SU-DHL-6 (cell line): ENCODE results near the gene EIF3B.

ENCODE experiments used
- H2AFZ ChIP-seq: fragments of 200-600 bp; sonication (generic); 2 replicates; pipeline ENCODE4 v1.6.1; 2014; ENCODE audit warnings: low read depth, mild to moderate bottlenecking, moderate library complexity, mixed read lengths, antibody characterized with exemption, low read length; ENCODE audit not compliant: severe bottlenecking
- H3F3A ChIP-seq: fragments of 200-600 bp; shearing (Covaris generic); 2 replicates; pipeline ENCODE4 v1.6.0; 2016; ENCODE audit warnings: antibody characterized with exemption, mild to moderate bottlenecking; ENCODE audit not compliant: insufficient read depth
- H3K27ac ChIP-seq: fragments of 200-600 bp; sonication (generic); 2 replicates; pipeline ENCODE4 v1.5.1; 2016; ENCODE audit warnings: low read depth, mild to moderate bottlenecking, low read length, moderate library complexity, mixed read lengths
- H3K27me3 ChIP-seq: fragments of 200-600 bp; sonication (generic), shearing (Covaris generic); 2 replicates; pipeline ENCODE4 v1.6.0; 2014; ENCODE audit warnings: mild to moderate bottlenecking, low read length
- H3K36me3 ChIP-seq: fragments of 200-600 bp; sonication (generic); 2 replicates; pipeline ENCODE4 v1.6.1; 2014; ENCODE audit warnings: mild to moderate bottlenecking, low read length, mixed read lengths
- H3K4me2 ChIP-seq: fragments of 300-600, 200-600 bp; shearing (Covaris generic), sonication (generic); 2 replicates; pipeline ENCODE4 v1.6.0; 2014; ENCODE audit warnings: low read length, low read depth, mild to moderate bottlenecking; ENCODE audit not compliant: poor library complexity, severe bottlenecking
- H3K4me3 ChIP-seq: fragments of 200-600 bp; sonication (generic); 2 replicates; pipeline ENCODE4 v1.5.1; 2014; ENCODE audit warnings: antibody characterized with exemption, low read length, mild to moderate bottlenecking, mixed read lengths; ENCODE audit not compliant: insufficient read depth, poor library complexity, severe bottlenecking
- H3K79me2 ChIP-seq: fragments of 200-600 bp; sonication (generic); 2 replicates; pipeline ENCODE4 v1.6.1; 2014; ENCODE audit warnings: mild to moderate bottlenecking, low read length, moderate library complexity; ENCODE audit not compliant: insufficient read depth
- H3K9ac ChIP-seq: fragments of 200-600 bp; sonication (generic); 2 replicates; pipeline ENCODE4 v1.7.0; 2014; ENCODE audit warnings: mild to moderate bottlenecking, low read length
- H3K9me2 ChIP-seq: fragments of 200-600 bp; sonication (generic); replicated peaks from 2 replicates; pipeline ENCODE4 v1.6.1; 2014; ENCODE audit warnings: low read length; ENCODE audit not compliant: insufficient read depth
- H3K9me3 ChIP-seq: fragments of 200-600 bp; sonication (generic); 2 replicates; pipeline ENCODE4 v1.6.1; 2014; ENCODE audit warnings: low read length, mixed read lengths; ENCODE audit not compliant: insufficient read depth
- H4K20me1 ChIP-seq: fragments of 200-600 bp; sonication (generic); 2 replicates; pipeline ENCODE4 v1.6.1; 2014; ENCODE audit warnings: low read depth, mild to moderate bottlenecking, antibody characterized with exemption, low read length, moderate library complexity, mixed read lengths
- CTCF ChIP-seq: fragments of 200-600 bp; sonication (generic); IDR thresholded peaks from one replicate; pipeline ENCODE4 v1.5.1; 2017; ENCODE audit warnings: antibody characterized with exemption, mild to moderate bottlenecking, low read length, moderate library complexity; ENCODE audit not compliant: insufficient read depth, poor library complexity, severe bottlenecking
- EZH2phosphoT487 ChIP-seq: fragments of 200-600 bp; sonication (generic), shearing (Covaris generic); conservative IDR thresholded peaks from 2 replicates; pipeline ENCODE4 v1.6.1; 2018; ENCODE audit warnings: mild to moderate bottlenecking, antibody characterized with exemption, low read length, moderate library complexity, mixed read lengths

Gene EIF3B

DNA sequence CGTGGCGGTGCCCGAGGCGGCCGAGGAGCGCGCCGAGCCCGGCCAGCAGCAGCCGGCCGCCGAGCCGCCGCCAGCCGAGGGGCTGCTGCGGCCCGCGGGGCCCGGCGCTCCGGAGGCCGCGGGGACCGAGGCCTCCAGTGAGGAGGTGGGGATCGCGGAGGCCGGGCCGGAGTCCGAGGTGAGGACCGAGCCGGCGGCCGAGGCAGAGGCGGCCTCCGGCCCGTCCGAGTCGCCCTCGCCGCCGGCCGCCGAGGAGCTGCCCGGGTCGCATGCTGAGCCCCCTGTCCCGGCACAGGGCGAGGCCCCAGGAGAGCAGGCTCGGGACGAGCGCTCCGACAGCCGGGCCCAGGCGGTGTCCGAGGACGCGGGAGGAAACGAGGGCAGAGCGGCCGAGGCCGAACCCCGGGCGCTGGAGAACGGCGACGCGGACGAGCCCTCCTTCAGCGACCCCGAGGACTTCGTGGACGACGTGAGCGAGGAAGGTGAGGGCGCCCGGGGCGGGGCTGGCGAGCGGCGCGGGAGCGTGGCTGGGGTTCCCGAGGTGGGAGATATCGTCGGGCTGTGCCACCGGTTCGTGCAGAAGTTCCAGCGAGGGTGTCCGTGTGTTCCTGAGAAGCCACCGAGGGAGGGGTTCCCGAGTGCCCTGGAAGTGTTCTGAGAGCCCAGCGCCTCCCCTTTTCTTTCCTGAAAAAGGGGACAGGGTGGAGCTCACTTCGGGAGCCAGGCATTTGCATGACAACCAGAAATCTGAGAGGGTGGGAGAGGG lies 495 bp downstream of the EIF3B start:
- H3K79me2 ChIP-seq = peaks cover 76% of the 10 kb centered on the region
- no peak overlapping the region for H2AFZ ChIP-seq

DNA sequence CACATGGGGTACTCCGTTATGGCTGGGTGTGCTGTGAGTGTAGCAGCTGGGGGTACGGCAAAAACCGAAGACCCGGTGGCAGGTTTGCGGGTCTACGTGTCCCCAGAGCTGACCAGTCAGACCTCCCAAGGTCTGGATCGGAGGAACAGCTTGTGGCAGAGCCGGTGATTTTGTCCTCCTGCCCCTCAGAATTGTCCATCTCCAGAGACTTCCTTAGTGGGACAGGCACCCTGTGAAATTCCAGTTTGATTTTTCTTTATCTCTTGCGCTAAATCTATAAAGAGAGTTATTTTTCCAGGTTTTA lies 1.0 kb downstream of the EIF3B start:
- peaks cover 35% of the 10 kb centered on the region for H4K20me1 ChIP-seq
- H3K4me3 ChIP-seq = peak overlapping the region; percentile 96

More for the DNA sequence above, 495 bp downstream of the EIF3B start:
- peaks cover 17% of the 10 kb centered on the region; the same call in 1 of the 2 replicates for H3K36me3 ChIP-seq
- H3K9ac ChIP-seq = peak overlapping the region; percentile 99
- no peaks in the 10 kb centered on the region for H3K9me3 ChIP-seq
- peaks cover 30% of the 10 kb centered on the region for H4K20me1 ChIP-seq
- peak overlapping the region; percentile 98 for H3K4me2 ChIP-seq
- peak overlapping the region; percentile 20 for H3K27ac ChIP-seq
- no peaks in the 10 kb centered on the region for H3K27me3 ChIP-seq
- TF ChIP-seq EZH2phosphoT487 = no peak
- no peak for TF ChIP-seq CTCF
- no peaks in the 10 kb centered on the region for H3K9me2 ChIP-seq
- H3F3A ChIP-seq = peaks cover 4% of the 10 kb centered on the region; the same call in 1 of the 2 replicates
- peak overlapping the region; percentile 96 for H3K4me3 ChIP-seq

DNA sequence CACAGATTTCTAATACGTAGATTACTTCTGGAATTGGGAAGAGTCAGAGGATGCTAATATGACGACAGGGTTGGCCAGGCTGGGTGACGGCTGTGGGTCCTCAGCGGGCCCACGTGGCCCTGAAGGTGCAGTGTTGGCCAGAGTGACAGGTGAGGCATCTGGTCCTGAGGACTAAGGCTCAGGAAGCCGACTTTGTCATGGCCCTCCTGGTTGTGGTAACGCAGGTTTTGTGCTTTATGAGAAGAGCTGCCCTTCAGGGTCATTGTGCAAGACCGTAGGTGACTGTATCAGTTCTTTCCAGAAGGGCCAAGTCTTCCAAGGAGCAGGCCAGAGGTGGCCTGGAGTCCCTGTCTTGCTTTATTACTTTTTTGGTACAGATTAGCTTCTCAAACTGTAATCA lies 2.5 kb downstream of the EIF3B start:
- Histone ChIP-seq H3K27ac (no peak overlapping the region), H3F3A (no peaks in the 10 kb centered on the region; the same call in 1 of the 2 replicates), H3K9ac (peak overlapping the region; percentile 99; the same call in 1 of the 2 replicates), H3K27me3 (no peaks in the 10 kb centered on the region), H3K9me3 (no peaks in the 10 kb centered on the region), H3K9me2 (no peaks in the 10 kb centered on the region), H4K20me1 (peaks cover 40% of the 10 kb centered on the region), H3K79me2 (peaks cover 81% of the 10 kb centered on the region), H3K36me3 (peaks cover 29% of the 10 kb centered on the region; the same call in 1 of the 2 replicates), H3K4me2 (peak overlapping the region; percentile 98), H3K4me3 (no peak overlapping the region), H2AFZ (no peak overlapping the region)
- no peak for TF ChIP-seq CTCF
- TF ChIP-seq EZH2phosphoT487 = no peak

More for the DNA sequence above, 1.0 kb downstream of the EIF3B start:
- Histone ChIP-seq H3F3A (no peaks in the 10 kb centered on the region; the same call in 1 of the 2 replicates), H3K27me3 (no peaks in the 10 kb centered on the region), H3K79me2 (peaks cover 78% of the 10 kb centered on the region), H3K9me3 (no peaks in the 10 kb centered on the region), H3K27ac (peak overlapping the region; percentile 20), H2AFZ (no peak overlapping the region), H3K4me2 (peak overlapping the region; percentile 98), H3K9me2 (no peaks in the 10 kb centered on the region), H3K9ac (peak overlapping the region; percentile 99), H3K36me3 (peaks cover 23% of the 10 kb centered on the region; the same call in 1 of the 2 replicates)
- TF ChIP-seq CTCF (no peak), EZH2phosphoT487 (no peak)
